Activated CD8-positive, alpha-beta memory T cell treated with anti-CD3 and anti-CD28 coated beads for 4 hours (primary cell): ENCODE data around the gene PTPRB.
"Not testable (repeated sequence)": the region's sequence is repeated elsewhere in the genome, so short reads cannot be mapped to it uniquely, and the experiment has no call there.

Experiments
- DNase-seq, 2 donors: peaks; one replicate each; pipeline ENCODE4 v3.0.0-alpha.2; 2020; ENCODE audit warnings: low read depth in 2 of 2

PTPRB gene

GRCh38 chr12:70540996-70541395 is 96.2 kb downstream of the PTPRB start:
- DNase-seq: no peak

GRCh38 chr12:70536650-70537049 is 100.6 kb downstream of the PTPRB start:
- DNase-seq: no peak

GRCh38 chr12:70535896-70536374 is 101.3 kb downstream of the PTPRB start:
- no peak for DNase-seq

- DNase-seq: no peak
Measured at GRCh38 chr12:70534466-70534865, 102.8 kb downstream of the PTPRB start.

GRCh38 chr12:70529647-70530046 is 107.6 kb downstream of the PTPRB start:
- DNase-seq: no peak

- no peak for DNase-seq
Measured at GRCh38 chr12:70520847-70521246, 116.4 kb downstream of the PTPRB start.

GRCh38 chr12:70513426-70513825 is 123.8 kb downstream of the PTPRB start:
- DNase-seq: no peak

GRCh38 chr12:70508178-70508577 is 129.1 kb downstream of the PTPRB start:
- DNase-seq: no peak

GRCh38 chr12:70507442-70507841 is 129.8 kb downstream of the PTPRB start:
- no peak for DNase-seq

- no peak for DNase-seq
Measured at GRCh38 chr12:70497508-70497907, 139.7 kb downstream of the PTPRB start.

- not testable (repeated sequence) for DNase-seq
Measured at GRCh38 chr12:70492904-70493303, 144.3 kb downstream of the PTPRB start.

- not testable (repeated sequence) for DNase-seq
Measured at GRCh38 chr12:70490928-70491327, 146.3 kb downstream of the PTPRB start.

GRCh38 chr12:70487440-70487839 is 149.8 kb downstream of the PTPRB start:
- no peak for DNase-seq

GRCh38 chr12:70486588-70486987 is 150.6 kb downstream of the PTPRB start:
- no peak for DNase-seq

GRCh38 chr12:70485704-70486103 is 151.5 kb downstream of the PTPRB start:
- no peak for DNase-seq

GRCh38 chr12:70484464-70484863 is 152.8 kb downstream of the PTPRB start:
- no peak for DNase-seq

GRCh38 chr12:70482764-70483163 is 154.5 kb downstream of the PTPRB start:
- no peak for DNase-seq

- DNase-seq: no peak
Measured at GRCh38 chr12:70469221-70469820, 167.9 kb downstream of the PTPRB start.

GRCh38 chr12:70468741-70469140 is 168.5 kb downstream of the PTPRB start:
- no peak for DNase-seq

GRCh38 chr12:70467918-70468733 is 169.1 kb downstream of the PTPRB start:
- DNase-seq: no peak

GRCh38 chr12:70467476-70467875 is 169.8 kb downstream of the PTPRB start:
- DNase-seq: no peak

GRCh38 chr12:70466753-70467152 is 170.5 kb downstream of the PTPRB start:
- DNase-seq: no peak
